Measurements from ENCODE around the gene GUCY1B1. TPM values are rescaled to one million over a fixed set of nuclear protein-coding genes. Genes with fewer than 3 reads are reported as not detected.

GUCY1B1 gene
- total RNA-seq, 4 donors from 2014 or later: 5.5 to 12.9 (median 9.5) TPM

DNA sequence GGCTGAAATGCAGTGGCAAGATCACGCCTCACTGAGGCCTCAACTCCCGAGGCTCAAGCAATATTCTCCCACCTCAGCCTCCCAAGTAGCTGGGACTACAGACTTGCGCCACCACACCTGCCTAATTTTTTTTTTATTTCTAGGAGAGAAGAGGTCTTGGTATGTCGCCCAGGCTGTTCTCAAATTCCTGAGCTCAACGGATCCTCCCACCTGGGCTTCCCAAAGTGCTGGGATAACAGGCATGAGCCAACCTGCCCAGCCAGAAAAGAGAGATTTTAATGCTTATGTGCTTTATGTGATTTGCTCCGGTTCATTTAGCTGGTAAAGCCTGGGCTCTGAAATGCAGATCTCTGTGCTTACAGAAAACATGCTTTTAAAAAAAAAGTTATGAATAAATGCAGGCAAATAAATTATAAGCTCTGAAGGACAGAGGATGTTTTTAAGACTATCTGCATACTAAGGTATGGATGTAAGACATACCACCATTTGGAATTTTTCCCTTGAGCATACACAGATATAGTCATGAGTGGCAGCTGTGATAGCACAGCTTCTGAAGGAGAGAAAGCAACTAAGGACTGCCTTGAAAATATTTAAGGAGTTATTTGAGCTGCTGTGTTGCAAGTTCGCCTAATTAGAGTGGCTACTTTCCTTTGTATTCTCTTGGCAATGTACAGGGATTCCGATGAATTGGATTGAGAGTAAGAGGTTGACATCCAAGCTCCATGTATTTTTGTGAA lies 13.8 kb downstream of the GUCY1B1 start:
- TF ChIP-seq, protein P1, sequence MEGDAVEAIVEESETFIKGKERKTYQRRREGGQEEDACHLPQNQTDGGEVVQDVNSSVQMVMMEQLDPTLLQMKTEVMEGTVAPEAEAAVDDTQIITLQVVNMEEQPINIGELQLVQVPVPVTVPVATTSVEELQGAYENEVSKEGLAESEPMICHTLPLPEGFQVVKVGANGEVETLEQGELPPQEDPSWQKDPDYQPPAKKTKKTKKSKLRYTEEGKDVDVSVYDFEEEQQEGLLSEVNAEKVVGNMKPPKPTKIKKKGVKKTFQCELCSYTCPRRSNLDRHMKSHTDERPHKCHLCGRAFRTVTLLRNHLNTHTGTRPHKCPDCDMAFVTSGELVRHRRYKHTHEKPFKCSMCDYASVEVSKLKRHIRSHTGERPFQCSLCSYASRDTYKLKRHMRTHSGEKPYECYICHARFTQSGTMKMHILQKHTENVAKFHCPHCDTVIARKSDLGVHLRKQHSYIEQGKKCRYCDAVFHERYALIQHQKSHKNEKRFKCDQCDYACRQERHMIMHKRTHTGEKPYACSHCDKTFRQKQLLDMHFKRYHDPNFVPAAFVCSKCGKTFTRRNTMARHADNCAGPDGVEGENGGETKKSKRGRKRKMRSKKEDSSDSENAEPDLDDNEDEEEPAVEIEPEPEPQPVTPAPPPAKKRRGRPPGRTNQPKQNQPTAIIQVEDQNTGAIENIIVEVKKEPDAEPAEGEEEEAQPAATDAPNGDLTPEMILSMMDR (IDR thresholded peaks at IDR 0.05; ENCODE audit: low read depth): no peak

DNA sequence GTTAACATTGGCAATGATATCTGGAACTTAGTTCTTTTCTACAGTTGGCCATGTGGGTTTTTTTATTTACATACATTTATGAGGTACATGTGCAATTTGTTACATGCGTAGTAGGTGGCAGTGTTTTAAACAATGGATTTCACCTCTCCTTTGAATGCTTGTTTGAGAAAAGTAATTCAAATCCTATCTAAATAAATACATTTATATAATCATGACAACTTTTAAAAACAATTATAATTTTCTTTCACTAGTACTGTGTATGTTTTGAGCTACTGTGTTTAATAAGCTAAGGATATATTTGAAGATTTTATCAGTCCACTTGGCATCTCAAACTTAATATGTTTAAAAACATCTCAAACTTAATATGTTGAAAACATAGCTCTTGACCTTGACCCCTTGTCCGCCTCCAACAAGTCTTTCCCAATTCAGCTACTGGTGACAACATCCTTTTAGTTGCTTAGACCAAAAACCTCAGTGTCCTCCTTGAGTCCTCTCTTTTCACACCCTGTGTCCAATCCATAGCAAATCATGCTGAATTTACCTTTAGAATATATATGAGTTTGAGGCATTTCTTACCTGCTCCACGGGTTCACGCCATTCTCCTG lies 14.5 kb downstream of the GUCY1B1 start:
- TF ChIP-seq, protein P1 (IDR thresholded peaks at IDR 0.05; ENCODE audit: low read depth): no peak

DNA sequence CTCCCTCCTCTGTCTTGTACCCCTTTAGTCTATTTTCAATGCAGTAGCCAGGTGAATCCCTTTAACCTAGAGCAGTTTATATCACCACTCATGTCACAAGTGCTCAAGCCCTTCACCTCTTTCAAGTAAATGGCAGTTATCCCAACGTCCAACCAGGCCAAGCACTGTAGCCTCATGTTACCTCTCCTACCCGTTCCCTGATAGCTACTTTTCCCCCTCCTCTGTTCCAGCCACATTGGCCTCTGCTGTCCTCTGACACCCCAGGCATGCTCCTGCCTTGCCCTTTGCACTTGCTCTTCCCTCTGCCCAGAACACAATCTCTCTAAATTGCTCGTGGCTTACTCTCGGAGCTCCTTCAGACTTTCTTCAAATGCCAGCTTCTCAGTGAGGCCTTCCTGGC lies 15.2 kb downstream of the GUCY1B1 start:
- TF ChIP-seq, protein P1 (IDR thresholded peaks at IDR 0.05; ENCODE audit: low read depth): no peak

DNA sequence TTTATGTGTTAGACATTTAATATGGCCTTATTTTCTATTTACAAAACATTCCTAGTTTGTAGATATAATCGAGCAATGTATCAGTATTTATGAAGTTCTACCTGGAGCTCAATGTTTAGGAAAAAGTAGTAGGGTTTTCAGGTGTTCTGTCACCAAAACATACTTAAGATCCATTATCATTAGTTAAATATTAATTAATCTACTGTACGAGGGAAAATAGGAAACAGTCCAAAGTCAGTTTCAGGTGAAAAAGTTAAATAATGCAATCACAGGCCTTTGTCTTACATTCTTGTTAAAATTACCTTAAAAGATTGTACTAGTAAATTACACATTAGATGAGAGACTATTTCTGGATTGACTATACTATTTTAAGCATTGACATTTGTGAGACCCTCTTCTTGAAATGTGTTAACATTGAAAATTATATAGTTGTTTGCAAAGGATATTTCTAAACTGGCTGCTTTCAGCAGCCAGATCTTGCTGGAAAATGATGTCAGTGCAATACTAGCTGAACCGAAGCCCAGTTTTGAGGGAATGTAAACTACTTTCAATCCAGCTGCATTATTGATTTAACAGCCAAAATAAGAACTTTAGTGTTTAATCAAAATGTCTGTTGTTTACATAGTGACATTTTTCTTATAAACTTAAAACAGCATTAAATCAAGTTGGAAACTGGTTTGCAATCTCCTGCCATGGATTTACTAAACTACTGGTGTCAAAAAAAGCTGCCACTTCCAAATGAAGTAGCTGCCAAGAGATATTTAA lies 19.3 kb downstream of the GUCY1B1 start:
- TF ChIP-seq, protein P1 (IDR thresholded peaks at IDR 0.05; ENCODE audit: low read depth): no peak

DNA sequence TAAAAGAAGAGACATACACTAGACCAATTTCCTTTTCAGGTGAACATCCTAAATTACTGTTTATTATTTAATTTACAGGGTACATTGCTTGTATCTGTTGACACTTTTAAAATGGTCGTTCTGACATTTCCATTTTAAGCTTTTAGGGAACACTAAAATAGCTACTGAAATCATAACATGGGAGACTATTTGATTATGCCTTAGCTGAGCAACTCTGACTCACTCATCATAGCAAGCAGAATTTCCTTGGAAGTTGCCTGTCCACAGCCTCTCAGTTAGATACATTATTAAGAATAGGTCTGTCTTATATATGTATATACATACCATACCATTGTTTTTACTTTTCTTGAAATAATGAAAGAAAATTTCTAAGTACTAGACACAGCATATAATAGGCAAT lies 22.0 kb downstream of the GUCY1B1 start:
- TF ChIP-seq, protein P1 (IDR thresholded peaks at IDR 0.05; ENCODE audit: low read depth): no peak

DNA sequence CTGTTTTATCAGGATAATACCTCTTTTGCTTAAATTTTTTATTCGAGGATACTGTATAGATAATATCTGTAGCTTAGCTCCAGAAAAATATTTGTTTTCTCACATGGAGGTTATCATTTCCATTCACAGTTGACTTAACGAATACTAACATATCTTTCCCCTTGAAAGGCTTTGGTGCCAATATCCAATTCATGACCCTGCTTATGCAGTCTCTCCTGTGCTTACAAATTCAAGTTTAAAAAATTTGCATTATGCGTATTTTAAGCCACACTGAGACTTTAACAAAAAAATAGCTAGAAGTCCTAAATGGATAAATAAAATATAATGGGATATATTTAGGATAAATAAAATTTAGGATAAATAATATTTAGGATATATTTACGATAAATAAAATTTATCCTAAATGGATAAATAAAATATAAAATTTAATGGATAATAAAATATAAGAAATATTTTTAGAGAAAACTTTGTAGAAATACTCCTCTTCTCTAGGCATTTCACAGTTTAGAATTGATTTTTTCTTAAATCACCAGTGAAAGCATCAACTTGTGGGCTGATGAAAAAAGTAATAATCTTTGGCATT lies 22.5 kb downstream of the GUCY1B1 start:
- TF ChIP-seq, protein P1 (IDR thresholded peaks at IDR 0.05; ENCODE audit: low read depth): no peak

DNA sequence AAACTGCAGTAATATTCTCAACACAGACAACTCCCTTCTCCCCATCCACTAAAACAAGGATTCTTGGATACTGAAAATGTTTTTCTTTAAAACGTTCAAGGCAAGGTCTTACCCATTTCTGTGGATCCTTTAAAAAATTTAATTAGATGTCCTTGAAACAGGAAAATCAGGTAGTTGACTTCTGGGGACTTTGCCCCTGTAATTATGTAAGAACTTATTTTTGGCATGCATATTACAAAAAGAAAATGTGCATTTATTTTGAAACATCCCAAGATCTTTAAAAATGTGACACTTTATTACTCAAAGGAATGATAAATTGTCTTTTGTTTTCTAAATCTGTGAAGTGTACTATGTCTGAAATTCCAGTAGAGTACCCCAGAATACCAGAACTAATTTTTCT lies 25.8 kb downstream of the GUCY1B1 start:
- TF ChIP-seq, protein P1 (IDR thresholded peaks at IDR 0.05; ENCODE audit: low read depth): no peak
